GM12892 (cell line): ENCODE data around the gene FUT7.

ENCODE experiments used
- DNase-seq: peaks from one replicate; pipeline ENCODE4 v3.0.0; 2011; ENCODE audit not compliant: insufficient read length
- FAIRE-seq: peaks from 2 replicates; lab custom pipeline; 2011; peaks lifted over from hg19 to GRCh38; lab: Jason Lieb, UNC
- POLR2A ChIP-seq: IDR thresholded peaks from 2 replicates; pipeline ENCODE4 v1.6.1; 2011; ENCODE audit warnings: low read depth, low read length, control low read depth
- POLR2AphosphoS5 ChIP-seq: IDR thresholded peaks from 2 replicates; pipeline ENCODE4 v1.6.1; 2011; ENCODE audit warnings: low read depth, low read length, control low read depth
- TAF1 ChIP-seq: IDR thresholded peaks from 2 replicates; pipeline ENCODE4 v1.6.1; 2011; ENCODE audit warnings: low read depth, mild to moderate bottlenecking, control low read depth, low read length, borderline replicate concordance

The FUT7 gene

DNA sequence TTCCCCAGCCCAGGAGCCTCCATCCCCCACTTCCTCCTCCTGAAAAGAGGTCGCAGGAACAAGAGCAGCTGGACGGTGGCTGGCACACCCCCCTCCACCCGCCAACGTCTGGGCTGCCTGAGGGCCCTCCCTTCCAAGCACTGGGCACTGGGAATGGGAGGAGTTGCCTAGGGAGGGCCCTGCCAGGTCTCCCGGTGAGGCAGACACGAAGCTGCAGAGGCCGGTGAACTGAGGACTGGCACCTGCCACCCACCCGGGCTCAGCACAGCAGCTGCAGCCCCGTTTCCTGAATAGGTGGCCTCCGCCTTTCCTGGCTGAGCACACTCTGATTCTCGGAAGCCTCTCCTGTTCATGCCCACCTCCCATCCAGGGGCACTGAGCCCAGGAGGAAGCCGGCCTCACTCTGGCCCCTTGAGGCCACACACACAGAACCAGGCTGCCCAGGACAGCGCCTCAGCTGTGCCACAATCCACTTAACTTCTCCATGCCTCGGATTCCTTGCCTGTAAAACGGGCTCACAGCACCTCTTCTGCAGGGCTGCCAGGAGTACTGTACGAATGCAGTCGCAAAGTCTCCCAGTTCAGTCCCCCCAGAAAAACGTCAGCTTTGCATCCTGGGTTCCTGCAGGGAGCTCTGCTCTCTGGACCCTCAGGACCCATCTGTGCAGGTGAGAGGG lies 12.8 kb upstream of the FUT7 start:
- FAIRE-seq: no peak
- no peak for TF ChIP-seq POLR2A
- TF ChIP-seq POLR2AphosphoS5: no peak
- no peak for TF ChIP-seq TAF1
- DNase-seq: no peak

DNA sequence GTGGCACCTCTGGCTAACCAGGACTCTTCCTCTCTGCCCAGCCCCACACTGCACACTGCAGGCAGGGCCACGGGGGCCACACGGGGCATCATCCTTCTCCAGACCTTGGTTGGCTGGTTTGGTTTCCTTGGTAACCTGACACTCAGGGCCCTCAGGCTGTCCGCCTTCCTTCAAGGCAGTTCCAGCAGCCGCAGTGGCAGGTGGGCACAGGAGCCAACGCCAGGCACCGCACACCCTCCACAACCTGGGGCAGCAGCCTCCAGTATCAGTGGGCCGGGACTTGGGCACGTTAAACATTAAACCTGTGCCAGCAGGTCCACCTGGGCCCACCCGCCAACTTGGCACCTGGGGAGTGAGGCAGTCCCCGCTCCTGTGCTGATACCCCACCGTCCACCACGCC lies 12.1 kb upstream of the FUT7 start:
- TF ChIP-seq TAF1: no peak
- TF ChIP-seq POLR2A: no peak
- TF ChIP-seq POLR2AphosphoS5: no peak
- FAIRE-seq (no peak), DNase-seq (no peak)

DNA sequence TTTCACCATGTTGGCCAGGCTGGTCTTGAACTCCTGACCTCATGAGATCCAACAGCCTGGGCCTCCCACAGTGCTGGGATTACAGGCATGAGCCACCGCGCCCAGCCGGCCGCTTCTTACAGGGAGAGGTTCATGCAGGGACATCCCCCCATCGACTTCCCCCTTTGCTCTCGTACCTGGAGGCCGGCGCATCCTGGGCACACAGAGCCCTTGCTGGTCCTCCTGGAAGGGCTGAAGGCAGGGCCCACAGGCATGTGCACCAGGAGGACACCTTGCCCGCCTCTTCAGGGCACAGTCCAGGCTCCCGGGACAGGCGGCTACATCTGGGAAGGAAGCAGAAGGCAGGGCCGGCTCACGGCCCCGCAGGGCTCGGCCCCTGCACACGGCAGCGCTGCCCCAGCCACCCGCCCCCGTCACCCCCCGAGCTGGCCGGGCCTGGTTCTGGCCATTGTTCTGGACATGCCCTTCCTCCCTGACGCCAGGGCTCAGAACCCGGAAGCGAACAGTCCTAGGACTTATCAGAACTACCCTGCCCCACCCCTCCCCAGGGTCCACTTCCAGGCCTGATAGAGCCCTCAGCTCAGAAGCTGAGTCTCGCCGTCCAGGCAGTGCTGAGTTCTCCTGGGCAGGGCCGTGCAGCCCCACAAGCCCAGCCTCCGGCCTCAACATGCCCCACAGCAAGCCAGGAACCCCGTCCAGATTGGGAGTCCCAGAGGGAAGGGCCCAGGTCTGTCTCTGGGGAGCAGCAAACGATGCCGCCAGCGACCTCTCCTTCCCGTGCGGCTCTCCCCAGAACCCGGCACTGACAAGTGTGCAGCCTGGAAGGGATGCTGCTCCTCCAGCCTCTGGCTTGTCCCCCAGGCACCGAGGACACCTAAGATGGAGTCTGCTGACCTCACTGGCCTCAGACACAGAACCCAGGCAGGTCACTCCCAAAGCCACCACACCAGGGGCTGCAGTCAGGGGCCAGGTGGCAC lies 11.2 kb upstream of the FUT7 start:
- no peak for DNase-seq
- FAIRE-seq: no peak
- no peak for TF ChIP-seq POLR2A
- TF ChIP-seq POLR2AphosphoS5: no peak
- no peak for TF ChIP-seq TAF1

DNA sequence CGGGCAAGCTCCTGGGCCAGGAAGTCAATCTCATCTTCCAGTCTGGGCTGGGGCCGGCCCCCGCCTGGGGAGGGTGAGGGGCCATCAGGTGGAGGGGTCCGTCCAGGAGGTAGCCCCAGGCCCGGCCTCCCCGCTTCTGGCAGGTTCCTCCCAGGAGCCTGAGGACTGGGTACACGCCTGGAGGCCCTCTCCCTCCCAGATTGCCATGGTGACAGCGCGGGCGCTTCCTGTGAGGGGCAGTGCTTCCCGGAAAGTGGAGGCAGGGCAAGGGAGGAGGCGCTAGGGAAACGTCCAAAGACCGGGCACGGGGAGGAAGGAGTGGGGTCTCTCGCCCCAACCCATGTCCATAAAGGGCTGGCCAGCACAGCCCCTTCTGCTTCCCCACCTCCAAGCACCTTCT lies 9.2 kb upstream of the FUT7 start:
- FAIRE-seq: no peak
- TF ChIP-seq POLR2A (no peak), POLR2AphosphoS5 (no peak)
- DNase-seq: no peak

DNA sequence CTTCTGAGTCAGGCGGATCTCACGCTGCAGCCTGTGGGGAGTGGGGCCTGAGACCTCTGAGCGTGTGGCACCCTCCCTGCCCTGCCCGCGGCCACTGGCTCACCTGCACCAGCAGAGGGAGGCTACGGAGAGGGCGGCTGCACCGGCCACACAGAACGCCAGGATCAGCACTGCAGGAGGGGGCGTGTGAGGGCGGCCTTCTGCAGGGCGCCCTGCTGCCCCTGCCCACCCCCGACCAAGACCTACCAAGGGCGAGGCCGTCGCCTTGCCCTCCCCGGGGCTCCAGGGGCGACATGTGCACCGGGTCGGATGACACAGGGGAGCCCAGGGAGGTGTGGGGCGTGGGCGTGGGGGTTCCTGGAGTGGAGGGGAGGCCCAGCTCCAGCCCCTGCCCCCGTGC lies 8.7 kb upstream of the FUT7 start:
- DNase-seq (no peak), FAIRE-seq (no peak)
- no peak for TF ChIP-seq POLR2A
- no peak for TF ChIP-seq TAF1
- TF ChIP-seq POLR2AphosphoS5: no peak

DNA sequence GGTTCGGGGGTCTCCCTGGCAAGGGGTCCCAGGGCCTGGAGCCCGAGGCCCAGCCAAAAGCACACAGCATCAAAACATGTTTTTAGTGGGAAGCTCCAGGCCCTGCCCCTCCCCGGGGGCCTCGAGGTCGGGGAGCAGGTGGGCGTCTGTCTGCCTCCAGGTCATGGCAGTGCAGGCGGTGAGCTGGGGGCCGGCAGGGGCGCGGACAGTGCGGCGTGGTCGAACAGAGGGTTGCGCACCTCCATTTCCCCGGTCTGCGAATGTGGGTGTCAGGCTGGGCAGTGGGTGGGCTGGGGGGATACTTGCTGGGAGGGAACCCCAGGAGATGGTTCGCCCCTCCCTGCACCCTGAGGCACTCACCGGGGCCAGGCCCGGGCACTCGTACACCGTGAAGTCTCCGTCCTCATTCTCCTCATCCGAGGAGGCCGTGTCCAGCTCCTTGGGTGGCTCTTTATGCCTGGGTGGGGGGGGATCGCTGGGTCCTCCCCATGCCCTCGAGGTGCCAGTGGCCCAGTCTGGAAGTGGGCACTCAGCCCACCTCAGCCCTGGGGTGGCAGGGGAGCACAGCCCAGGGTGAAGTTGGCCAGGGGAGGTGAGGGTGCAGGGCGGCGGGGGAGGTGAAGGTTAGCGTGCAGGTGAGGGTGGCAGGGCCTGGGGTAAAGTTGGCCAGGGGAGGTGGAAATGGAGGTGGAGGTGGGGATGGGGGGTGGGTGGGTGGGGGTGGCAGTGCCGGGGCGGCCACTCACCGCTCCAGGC lies 7.9 kb upstream of the FUT7 start:
- FAIRE-seq (no peak), DNase-seq (no peak)
- TF ChIP-seq POLR2AphosphoS5 (no peak), POLR2A (no peak), TAF1 (no peak)

DNA sequence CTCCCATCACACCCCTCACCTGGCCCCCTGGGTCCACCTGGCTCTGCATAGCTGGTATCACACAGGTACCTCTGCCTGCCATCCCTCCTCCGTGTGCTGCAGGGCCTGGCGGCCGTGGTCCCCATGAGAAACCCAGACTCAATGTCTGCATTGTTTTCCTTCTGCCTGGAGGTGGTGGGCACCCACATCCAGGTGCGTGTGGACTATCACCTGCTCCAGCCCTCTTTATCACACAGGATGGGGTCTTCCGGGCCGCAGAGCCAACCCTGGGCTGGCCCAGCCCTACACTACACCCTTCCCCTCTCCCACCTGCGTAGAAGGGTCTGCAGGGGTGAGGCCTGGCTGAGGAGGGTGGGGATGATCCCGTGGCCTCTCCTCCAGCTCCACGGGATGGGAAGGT lies 7.0 kb upstream of the FUT7 start:
- FAIRE-seq (no peak), DNase-seq (no peak)
- no peak for TF ChIP-seq TAF1

DNA sequence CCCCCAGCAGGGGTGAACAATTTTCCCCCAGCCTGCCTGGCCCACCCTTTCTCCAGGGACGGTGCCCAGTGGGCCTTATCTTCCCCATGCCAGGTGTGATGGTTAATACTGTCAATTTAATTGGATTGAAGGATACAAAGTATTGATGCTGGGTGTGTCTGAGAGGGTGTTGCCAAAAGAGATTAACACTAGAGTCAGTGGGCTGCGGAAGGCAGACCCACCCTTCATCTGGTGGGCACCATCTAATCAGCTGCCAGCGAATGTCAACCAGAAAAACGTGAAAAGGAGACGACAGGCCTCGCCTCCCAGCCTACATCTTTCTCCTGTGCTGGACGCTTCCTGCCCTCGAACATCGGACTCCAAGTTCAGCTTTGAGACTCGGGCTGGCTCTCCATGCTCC lies 5.6 kb upstream of the FUT7 start:
- TF ChIP-seq POLR2A (no peak), TAF1 (no peak), POLR2AphosphoS5 (no peak)
- no peak for FAIRE-seq
- DNase-seq: no peak

DNA sequence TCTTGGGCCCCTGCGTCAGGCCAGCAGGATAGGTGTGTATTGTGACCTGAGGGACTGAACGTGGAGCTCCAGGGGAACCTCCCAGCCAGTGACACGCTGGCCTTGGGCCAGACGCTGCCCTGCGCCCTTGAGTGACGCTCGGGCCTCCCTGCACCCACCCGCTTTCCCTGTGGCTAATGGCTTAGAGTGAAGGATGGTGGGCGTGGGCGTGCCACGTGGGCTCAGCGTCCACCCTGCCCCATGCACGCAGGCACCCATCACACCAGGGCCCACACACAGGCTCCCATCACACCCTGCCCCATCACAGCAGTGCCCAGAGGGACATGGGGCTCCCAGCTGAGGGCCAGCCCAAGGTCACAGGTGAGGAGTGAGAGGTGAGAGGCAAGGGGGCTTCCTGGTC lies 5.1 kb upstream of the FUT7 start:
- TF ChIP-seq POLR2A (no peak), TAF1 (no peak), POLR2AphosphoS5 (no peak)
- DNase-seq (no peak), FAIRE-seq (no peak)

DNA sequence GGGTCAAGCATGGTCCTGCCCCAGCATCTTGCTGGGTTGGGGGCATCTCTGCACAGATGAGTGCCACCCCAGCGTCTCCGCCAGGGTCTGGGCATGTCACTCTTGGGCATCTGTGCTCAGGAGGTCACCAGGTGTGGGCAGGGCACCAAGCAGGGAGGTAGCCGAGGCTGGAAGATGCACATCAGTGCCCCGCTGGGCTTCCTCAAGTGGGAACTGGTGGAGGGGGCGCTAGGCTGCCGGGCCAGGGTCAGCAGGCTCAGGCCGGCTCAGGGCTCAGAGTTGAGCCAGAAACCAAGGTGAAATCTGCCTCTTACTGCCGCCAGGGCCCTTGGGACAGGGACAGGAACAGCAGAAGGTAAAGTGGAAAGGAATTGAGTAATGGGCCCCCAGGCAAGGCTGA lies 4.0 kb upstream of the FUT7 start:
- DNase-seq (no peak), FAIRE-seq (no peak)
- TF ChIP-seq POLR2AphosphoS5 (no peak), POLR2A (no peak), TAF1 (no peak)

DNA sequence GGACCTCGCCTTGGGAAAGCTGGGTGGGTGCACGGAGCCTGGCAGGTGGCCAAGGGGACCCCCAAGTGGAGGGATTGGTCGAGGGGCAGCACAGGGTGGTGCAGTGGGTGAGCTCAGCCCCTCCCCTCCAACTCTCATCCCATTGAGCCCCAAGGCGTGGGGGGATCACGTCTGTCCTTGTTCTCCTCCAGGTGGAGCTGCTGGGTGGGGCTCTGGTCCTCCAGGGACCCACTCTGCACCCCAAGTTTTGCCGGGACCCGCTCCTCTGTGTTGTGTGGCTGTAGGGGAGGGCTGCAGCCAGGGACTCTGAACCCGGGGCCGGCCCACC lies 3.6 kb upstream of the FUT7 start:
- DNase-seq (no peak), FAIRE-seq (no peak)
- TF ChIP-seq POLR2A: no peak
- TF ChIP-seq POLR2AphosphoS5: no peak
- TF ChIP-seq TAF1: no peak

DNA sequence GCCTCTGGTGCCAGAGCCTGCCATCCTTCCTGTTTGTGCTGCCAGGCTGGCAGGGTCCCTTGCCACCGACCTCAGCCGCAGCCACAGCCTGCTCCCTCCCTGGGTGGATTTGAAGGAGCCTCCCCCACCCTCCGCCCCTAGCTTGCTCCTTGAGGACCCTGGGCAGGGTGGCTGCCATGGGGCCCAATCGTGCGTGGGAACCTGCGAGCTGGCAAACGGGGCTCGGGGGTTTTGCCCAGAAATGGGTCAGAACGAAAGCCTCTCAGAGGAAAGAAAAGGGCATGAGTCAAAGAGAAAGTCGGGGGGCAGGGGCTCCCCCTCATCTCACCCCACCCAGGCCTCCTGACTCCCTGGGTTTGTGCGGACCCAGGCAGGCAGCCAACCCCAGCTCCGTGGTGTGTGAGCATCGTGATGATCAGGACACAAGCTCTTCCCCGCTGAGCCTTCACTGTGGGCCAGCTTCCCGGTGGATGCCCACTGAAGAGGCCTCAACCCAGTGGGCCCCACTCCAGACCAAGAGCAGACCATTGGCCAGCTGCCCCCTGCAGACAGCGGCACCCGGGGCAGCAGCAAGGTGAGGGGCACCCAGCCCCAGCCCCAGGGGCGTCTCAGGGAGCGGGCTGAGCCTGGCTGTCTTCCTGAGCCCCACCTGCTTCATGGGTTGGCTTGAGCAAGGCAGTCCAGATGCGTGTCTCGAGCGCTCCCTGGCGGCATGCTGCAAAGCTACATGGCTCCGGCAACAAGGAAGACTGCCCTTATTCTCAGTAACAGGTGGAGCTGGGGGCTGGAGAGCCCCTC lies 3.0 kb upstream of the FUT7 start:
- DNase-seq (peak; percentile 95), FAIRE-seq (peak; percentile 99)
- TF ChIP-seq POLR2AphosphoS5: no peak
- TF ChIP-seq POLR2A: no peak
- no peak for TF ChIP-seq TAF1
